Duodenal mucosa (tissue), 2 donors: ENCODE data around the gene ACACB.

Experiments used
- H3K27ac ChIP-seq: one replicate; pipeline ENCODE4 v1.7.0; 2013; ENCODE audit warnings: low read depth, low read length
- H3K27me3 ChIP-seq, 2 donors: one replicate each; pipeline ENCODE4 v1.7.0; 2013; ENCODE audit warnings: low read length in 2 of 2, control low read depth in 1 of 2; ENCODE audit not compliant: insufficient read depth in 2 of 2, control insufficient read depth in 1 of 2
- H3K36me3 ChIP-seq, 2 donors: one replicate each; pipeline ENCODE4 v1.7.0; 2013; ENCODE audit warnings: low read length in 2 of 2, control low read depth in 1 of 2; ENCODE audit not compliant: insufficient read depth in 2 of 2, control insufficient read depth in 1 of 2
- H3K4me1 ChIP-seq, 2 donors: one replicate each; pipeline ENCODE4 v1.7.0; 2013; ENCODE audit warnings: low read length in 2 of 2, control low read depth in 1 of 2; ENCODE audit not compliant: insufficient read depth in 2 of 2, control insufficient read depth in 1 of 2
- H3K4me3 ChIP-seq, 2 donors: one replicate each; pipeline ENCODE4 v1.7.0; 2013; ENCODE audit warnings: low read length in 2 of 2, low read depth in 1 of 2
- H3K9ac ChIP-seq, 2 donors: one replicate each; pipeline ENCODE4 v1.7.0; 2013; ENCODE audit warnings: low read length in 2 of 2, low read depth in 1 of 2
- H3K9me3 ChIP-seq, 2 donors: one replicate each; pipeline ENCODE4 v1.7.0; 2013; ENCODE audit warnings: low read length in 2 of 2, control low read depth in 1 of 2; ENCODE audit not compliant: control insufficient read depth in 1 of 2

Gene ACACB

DNA sequence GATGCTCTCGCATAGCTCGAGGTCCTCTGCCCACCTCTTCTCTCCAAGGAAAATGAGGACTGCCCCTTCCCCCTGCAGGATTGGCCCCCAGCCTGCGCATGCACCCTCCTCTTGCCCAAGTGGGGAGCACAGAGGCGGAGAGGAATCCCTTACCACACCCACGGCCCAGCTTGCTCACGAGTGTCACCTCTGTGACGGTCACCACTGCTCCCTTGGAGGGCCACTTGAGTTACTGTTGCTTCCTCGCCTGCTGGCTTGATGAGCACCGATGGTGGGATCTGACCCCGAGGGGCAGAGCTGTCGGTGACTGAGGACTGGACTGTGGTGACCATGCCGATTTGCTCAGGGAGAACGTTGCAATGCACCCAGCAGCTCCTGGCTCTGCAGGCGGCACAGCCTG lies 151.0 kb downstream of the ACACB start:
- Histone ChIP-seq H3K4me3 (no peak overlapping the region), H3K4me1 (no peaks in the 10 kb centered on the region), H3K27me3 (no peaks in the 10 kb centered on the region), H3K27ac (no peak overlapping the region), H3K36me3 (peaks cover 21 to 44% of the 10 kb centered on the region in 2 donors), H3K9ac (no peak overlapping the region), H3K9me3 (no peaks in the 10 kb centered on the region)

DNA sequence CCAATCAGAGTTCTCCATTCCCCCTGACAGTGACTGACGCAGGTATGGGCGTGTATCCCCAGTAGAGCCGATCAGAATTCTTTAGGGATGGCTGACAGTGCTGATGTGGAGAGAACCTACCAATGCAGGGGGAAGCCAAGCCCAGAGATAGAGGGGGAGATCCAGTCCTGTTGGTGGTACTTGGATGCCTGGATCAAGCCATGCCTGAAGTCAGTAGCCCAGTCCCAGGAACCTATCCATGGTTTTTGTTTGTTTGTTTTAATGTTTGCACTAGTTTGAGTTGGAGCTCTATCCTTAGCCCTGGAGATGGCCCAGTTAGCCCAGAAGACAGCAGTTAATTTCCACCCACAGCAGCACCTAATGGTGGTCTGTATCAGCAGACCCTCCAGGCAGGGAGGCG lies 152.5 kb downstream of the ACACB start:
- Histone ChIP-seq H3K27me3 (no peaks in the 10 kb centered on the region), H3K4me3 (no peak overlapping the region), H3K9me3 (no peaks in the 10 kb centered on the region), H3K36me3 (peaks cover 20 to 41% of the 10 kb centered on the region in 2 donors), H3K4me1 (no peaks in the 10 kb centered on the region), H3K27ac (no peak overlapping the region), H3K9ac (no peak overlapping the region)

DNA sequence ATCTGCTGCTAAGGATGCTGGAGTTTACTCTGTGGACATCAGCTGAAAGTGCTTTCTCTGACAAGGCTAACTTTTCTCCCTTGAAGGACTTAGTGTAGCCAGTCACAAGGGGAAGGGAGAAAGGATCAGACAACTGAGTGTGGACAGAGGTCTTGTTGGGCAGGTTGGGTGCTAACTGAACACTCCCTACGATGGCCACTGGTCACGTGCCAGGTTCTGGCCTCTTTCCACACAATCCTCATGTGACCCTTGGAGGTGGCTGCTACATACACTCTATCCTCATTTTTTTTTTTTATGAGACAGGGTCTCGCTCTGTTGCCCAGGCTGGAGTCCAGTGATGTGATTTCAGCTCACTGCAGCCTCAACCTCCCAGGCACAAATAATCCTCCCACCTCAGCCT lies 153.0 kb downstream of the ACACB start:
- H3K27me3 ChIP-seq: no peaks in the 10 kb centered on the region
- H3K4me3 ChIP-seq: no peak overlapping the region
- H3K9ac ChIP-seq: no peak overlapping the region
- H3K36me3 ChIP-seq: peaks cover 18 to 40% of the 10 kb centered on the region in 2 donors
- no peaks in the 10 kb centered on the region for H3K4me1 ChIP-seq
- no peak overlapping the region for H3K27ac ChIP-seq
- H3K9me3 ChIP-seq: no peaks in the 10 kb centered on the region

DNA sequence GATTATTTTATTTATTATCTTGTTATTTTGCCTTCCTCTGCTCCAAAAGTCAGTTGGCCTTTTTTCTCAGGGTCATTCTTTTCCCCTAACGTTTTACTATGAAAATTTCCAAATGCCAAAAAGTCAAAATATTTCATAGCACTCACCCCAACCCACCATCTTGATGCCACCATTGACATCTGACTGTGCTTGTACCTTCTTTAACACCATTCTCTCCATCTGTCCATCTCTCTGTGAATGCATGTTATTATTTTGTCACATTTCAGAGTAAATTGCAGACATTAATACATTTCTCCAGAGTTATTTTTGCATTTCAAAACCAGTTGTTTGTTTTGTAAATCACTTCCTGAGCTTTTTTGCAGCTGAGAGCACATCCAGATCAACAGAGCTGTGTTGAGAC lies 154.1 kb downstream of the ACACB start:
- no peak overlapping the region for H3K4me3 ChIP-seq
- peaks cover 9 to 29% of the 10 kb centered on the region in 2 donors for H3K36me3 ChIP-seq
- H3K27me3 ChIP-seq: no peaks in the 10 kb centered on the region
- no peak overlapping the region for H3K9ac ChIP-seq
- H3K4me1 ChIP-seq: no peaks in the 10 kb centered on the region
- H3K9me3 ChIP-seq: no peaks in the 10 kb centered on the region
- H3K27ac ChIP-seq: no peak overlapping the region

DNA sequence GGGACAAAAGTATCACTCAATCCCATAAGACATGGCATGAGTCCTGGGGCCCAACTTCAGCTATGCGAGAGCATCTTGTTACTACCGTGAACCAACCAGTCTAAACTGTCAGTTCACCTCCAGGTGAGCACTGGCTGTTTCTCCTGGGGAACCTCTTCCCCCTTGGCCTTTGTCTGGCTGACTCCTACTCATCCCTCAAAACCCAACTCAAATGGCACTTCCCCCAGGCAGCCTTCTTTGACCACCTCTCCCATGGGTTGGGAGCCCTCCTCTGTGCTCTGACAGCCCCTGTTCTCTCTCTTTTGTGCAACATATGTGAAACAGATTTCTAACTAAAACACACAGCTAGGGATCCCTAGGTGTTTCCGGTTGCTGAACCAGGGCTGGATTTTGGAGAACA lies 155.0 kb downstream of the ACACB start:
- no peaks in the 10 kb centered on the region for H3K9me3 ChIP-seq
- H3K27me3 ChIP-seq: no peaks in the 10 kb centered on the region
- H3K36me3 ChIP-seq: peaks cover 4 to 20% of the 10 kb centered on the region in 2 donors
- no peak overlapping the region for H3K4me3 ChIP-seq
- H3K4me1 ChIP-seq: no peaks in the 10 kb centered on the region
- H3K27ac ChIP-seq: no peak overlapping the region
- no peak overlapping the region for H3K9ac ChIP-seq

DNA sequence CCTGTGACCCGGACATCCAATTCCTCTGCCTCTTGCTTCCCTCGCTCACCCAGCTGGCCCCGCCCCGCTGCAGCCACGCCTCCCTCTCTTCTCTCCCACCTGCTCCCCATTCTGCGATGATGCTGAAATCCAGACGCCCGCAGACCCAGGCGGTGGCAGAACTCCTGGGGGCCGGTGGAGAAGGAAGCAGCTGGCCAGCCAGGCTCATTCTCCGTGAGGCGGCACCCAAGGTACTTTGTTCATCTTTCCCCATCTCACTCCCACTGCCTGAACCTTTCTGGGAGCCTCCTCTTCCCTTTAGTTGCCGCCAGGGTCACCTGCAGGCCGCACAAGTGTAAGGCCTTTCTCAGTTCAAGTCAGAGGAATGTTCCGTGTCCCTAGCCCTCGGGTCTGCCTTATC lies 157.0 kb downstream of the ACACB start:
- H3K4me1 ChIP-seq: peaks cover 0 to 1% of the 10 kb centered on the region in 2 donors
- H3K4me3 ChIP-seq: no peak overlapping the region
- no peak overlapping the region for H3K27ac ChIP-seq
- no peaks in the 10 kb centered on the region for H3K27me3 ChIP-seq
- H3K9me3 ChIP-seq: no peaks in the 10 kb centered on the region
- peaks cover 0 to 7% of the 10 kb centered on the region in 2 donors for H3K36me3 ChIP-seq
- no peak overlapping the region for H3K9ac ChIP-seq

DNA sequence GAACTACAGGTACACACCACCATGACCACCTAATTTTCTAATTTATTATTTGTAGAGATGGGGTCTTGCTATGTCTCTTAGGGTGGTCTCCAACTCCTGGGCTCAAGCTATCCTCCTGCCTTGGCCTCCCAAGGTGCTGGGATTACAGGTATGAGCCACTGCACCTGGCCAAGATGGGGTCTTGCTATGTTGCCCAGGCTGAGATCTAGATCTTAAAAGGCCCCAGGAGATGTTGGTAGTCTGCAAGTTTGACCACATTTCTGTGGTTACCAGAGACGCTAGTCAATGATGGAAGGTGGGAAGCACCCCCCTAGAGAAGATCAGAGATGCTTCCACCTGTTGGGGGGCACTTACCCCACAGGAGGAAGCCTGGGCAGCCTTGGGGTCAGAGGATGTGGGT lies 158.0 kb downstream of the ACACB start:
- Histone ChIP-seq H3K4me3 (no peak overlapping the region), H3K36me3 (peaks cover 0 to 2% of the 10 kb centered on the region in 2 donors), H3K27me3 (no peaks in the 10 kb centered on the region), H3K27ac (no peak overlapping the region), H3K9me3 (no peaks in the 10 kb centered on the region), H3K9ac (no peak overlapping the region), H3K4me1 (peaks cover 0 to 4% of the 10 kb centered on the region in 2 donors)

DNA sequence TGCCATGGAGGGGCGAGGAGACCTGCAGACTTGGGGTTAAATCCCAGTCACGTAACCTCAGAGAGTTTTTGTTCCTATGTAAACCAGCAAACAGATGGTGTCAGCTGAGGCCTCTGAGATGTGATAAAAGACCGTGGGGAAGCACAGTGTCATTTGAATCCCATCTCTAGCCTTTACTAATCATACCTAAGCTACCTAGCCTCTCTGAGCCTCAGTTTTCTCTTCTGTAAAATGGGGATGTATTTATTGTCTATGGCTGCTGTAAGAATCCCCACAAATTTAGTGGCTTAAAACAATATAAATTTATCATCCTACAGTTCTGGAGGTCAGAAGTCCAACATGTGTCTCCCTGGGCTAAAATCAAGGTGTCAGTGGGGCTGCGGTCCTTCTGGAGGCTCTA lies 158.8 kb downstream of the ACACB start:
- H3K36me3 ChIP-seq: no peaks in the 10 kb centered on the region
- H3K9me3 ChIP-seq: no peaks in the 10 kb centered on the region
- H3K27me3 ChIP-seq: no peaks in the 10 kb centered on the region
- H3K27ac ChIP-seq: no peak overlapping the region
- H3K4me3 ChIP-seq: no peak overlapping the region
- H3K4me1 ChIP-seq: peaks cover 0 to 4% of the 10 kb centered on the region in 2 donors
- no peak overlapping the region for H3K9ac ChIP-seq

DNA sequence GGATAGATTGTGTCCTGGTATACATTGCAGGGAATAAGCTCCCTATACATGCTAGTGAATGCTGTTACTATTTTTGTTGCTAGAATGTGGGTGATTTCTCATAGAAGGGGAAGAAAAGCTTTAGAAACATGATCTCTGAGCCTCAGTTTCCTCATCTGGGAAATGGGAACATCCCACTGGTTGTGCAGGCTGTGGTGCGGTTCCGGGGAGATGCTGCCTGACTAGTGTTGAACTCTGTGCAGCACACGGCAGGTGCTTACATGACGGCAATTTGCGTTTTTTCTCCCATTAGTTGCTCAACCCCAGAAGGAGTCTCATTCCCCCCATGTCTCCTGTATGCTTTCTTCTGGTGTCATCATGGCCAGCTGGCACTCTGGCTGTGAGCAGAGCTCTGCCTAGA lies 159.8 kb downstream of the ACACB start:
- H3K9me3 ChIP-seq: no peaks in the 10 kb centered on the region
- no peak overlapping the region for H3K27ac ChIP-seq
- no peaks in the 10 kb centered on the region for H3K27me3 ChIP-seq
- H3K9ac ChIP-seq: no peak overlapping the region
- no peak overlapping the region for H3K4me3 ChIP-seq
- peaks cover 0 to 4% of the 10 kb centered on the region in 2 donors for H3K4me1 ChIP-seq
- H3K36me3 ChIP-seq: no peaks in the 10 kb centered on the region

DNA sequence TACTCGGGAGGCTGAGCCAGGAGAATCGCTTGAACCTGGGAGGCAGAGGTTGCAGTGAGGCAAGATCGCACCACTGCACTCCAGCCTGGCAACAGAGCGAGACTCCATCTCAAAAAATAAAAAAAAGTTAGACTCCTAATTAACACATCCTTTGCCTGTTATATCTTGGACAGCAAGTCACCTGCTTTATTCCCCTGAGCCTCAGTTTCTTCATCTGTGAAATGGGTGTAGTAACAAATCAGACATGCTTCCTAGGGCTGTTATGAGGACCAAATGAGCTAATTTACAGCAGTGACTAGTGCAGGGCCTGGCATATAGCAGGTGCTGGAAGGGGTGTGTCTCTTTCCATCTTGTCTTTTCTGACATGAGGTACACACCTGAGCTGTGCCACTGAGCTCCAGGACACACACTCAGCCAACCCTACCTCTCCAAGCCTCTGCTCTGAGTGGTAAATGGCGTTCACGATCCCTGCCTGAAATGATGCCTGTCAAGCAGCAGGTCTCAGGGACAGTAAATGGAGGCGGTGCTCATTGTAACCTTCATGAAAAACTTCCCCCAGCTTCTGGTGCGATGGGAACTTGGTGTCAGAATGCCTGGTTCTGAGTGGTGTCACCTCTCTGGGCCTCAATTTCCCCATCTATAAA lies 161.0 kb downstream of the ACACB start:
- Histone ChIP-seq H3K36me3 (no peaks in the 10 kb centered on the region), H3K9ac (no peak overlapping the region), H3K27me3 (no peaks in the 10 kb centered on the region), H3K4me3 (no peak overlapping the region), H3K9me3 (no peaks in the 10 kb centered on the region), H3K27ac (no peak overlapping the region), H3K4me1 (peaks cover 0 to 4% of the 10 kb centered on the region in 2 donors)
